HG02763 (cell line): ENCODE results near the gene CAMKK2.
"Not testable (repeated sequence)": the region's sequence is repeated elsewhere in the genome, so short reads cannot be mapped to it uniquely, and the experiment has no call there.

Source experiments
- ATAC-seq: cut with Tn5 transposase; IDR thresholded peaks from one replicate; pipeline ENCODE4 v1.9.1; 2021; ENCODE audit warnings: mild to moderate bottlenecking, moderate library complexity; ENCODE audit not compliant: unreplicated experiment

The CAMKK2 gene

DNA sequence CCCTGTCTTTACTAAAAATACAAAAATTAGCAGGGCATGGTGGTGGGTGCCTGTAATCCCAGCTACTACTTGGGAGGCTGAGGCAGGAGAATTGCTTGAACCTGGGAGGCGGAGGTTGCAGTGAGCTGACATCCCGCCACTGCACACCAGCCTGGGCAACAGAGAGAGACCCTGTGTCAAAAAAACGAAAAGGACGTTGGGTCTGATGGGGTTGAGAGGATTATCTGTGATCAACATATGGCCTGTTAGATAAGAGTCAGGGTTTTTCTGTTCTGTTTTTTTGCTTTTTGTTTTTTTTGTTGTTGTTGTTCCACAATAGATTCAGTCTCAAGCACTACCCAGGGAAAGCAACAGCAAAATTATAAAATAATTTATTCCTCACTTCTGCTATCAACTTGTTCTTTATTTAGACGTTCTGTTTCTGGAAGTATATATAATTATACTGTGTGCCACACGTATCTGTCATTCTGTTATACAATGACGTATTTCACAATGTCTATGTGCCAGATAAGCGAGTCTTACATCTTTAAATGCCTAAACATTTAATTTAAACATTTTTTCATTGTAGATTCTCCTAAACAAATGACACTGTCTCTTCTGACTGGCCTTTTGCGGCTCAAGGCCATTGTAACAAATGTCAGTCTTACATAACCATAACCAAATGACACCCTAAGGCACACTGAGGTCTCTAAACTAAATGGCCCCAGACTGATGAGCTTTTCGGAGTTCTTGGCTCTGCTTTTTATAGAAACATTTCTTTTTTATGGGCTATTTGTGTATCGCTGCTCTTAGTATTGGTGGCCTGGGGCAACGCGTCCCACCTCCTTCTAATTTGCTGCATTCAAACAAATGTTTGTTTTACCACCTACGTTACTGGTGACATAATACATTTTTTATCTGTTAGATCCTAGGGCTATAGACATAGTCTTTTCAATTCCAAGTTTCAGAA, 93.8 kb downstream of the CAMKK2 start:
- no peak for ATAC-seq

GRCh38 chr12:121201140-121201539, 95.4 kb downstream of the CAMKK2 start:
- ATAC-seq, result not testable (repeated sequence)

DNA sequence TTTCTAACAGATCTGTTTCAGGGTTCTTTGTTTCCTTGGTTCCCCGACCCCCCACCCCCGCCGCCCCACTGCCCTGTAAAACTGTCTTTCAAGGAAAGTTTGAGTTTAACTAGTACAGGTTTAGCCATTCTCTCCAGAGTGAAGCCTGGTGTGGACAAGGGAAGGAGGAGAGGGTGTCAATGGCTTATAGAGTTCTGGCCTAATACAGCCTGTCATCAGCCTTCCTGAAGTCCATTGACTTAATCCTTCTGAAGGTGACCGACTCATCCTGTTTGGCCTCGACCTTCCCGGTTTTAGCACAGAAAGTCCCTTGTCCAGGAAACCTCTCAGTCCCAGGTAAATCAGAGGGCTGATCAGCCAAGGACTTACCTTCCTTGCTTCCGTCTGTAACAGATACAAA, 97.6 kb downstream of the CAMKK2 start:
- no peak for ATAC-seq

- ATAC-seq, result no peak
Observed at GRCh38 chr12:121196902-121197301, 99.6 kb downstream of the CAMKK2 start.

DNA sequence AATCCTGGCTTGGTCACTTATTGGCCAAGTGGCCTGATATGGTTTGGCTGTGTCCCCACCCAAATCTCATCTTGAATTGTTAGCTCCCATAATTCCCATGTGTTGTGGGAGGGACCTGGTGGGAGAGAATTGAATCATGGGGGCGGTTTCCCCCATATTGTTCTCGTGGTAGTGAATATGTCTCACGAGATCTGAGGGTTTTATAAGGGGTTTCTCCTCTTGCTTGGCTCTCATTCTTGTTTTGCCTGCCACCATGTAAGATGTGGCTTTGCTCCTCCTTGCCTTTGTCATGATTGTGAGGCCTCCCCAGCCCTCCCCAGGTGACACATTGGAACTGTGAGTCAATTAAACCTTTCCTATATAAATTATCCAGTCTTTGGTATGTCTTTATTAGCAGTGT, 105.4 kb downstream of the CAMKK2 start:
- no peak for ATAC-seq

GRCh38 chr12:121190523-121191031, 105.9 kb downstream of the CAMKK2 start:
- ATAC-seq, result no peak

DNA sequence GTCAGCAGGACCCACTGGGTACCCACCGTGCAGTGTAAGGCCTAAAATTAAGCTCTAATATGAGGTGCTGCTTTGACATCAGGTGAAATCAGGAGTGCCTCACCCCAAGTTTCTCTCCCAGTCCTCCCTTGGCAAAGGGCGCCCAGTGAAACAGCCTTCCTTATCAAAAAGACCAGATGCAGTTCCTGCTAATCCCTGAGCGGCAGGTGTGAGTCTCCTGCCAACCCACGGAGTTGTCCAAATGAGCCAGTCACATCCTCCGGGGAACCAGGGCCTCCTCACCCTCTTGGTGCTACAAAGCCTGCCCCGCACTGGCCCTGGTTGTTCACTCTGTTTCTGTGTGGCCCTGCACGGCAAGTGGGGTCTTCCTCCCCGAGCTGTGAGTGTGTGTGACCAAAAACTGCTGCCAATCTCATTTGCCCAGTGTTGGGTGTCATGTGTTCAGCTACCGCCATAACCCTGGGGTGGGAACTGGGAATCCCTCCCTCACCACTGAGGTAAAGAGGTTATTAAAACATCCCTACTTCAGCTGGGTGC, 106.8 kb downstream of the CAMKK2 start:
- ATAC-seq, result no peak

- no peak for ATAC-seq
Observed at GRCh38 chr12:121189131-121189530, 107.4 kb downstream of the CAMKK2 start.

DNA sequence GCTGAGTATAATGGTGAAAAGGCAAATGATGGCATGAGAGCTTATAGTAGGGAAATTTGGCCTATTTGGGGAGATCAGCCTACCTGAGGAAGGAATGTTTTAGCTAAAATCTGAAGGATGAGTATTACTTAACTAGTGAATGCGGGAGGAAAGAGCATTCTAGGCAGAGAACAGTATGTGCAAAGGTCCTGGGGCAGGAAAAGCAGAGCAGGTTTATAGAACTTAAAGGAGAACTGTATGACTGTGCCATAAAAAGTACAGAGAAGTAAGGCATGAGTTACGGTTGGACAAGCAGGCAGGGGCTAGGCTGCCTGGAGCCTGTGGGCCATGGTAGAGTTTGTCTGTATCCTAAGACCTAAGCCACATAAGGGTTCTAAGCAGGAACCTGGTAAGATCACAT, 108.3 kb downstream of the CAMKK2 start:
- ATAC-seq, result no peak
